Peyer's patch (tissue), 4 donors: Measurements from ENCODE around the gene ZNF611. TPM values are rescaled to one million over a fixed set of nuclear protein-coding genes. Genes with fewer than 3 reads are reported as not detected.
"Not testable (repeated sequence)": the region's sequence is repeated elsewhere in the genome, so short reads cannot be mapped to it uniquely, and the experiment has no call there.

ENCODE experiments used
- DNase-seq, 3 donors: peaks; one replicate each; pipeline ENCODE4 v3.0.0-alpha.2; 2017 to 2019
- H3K27ac ChIP-seq, 4 donors: fragments of 200-600 bp; sonication (generic); one replicate each; pipeline ENCODE4 v1.5.1; 2016 to 2019
- H3K27me3 ChIP-seq, 2 donors: fragments of 200-600 bp; sonication (generic); one replicate each; pipeline ENCODE4 v1.5.1; 2019
- H3K36me3 ChIP-seq, 3 donors: fragments of 200-600 bp; sonication (generic); one replicate each; pipeline ENCODE4 v1.5.1; 2016 to 2019
- H3K4me1 ChIP-seq, 4 donors: fragments of 200-600 bp; sonication (generic); one replicate each; pipeline ENCODE4 v1.5.1; 2016 to 2019
- H3K4me3 ChIP-seq, 4 donors: fragments of 200-600 bp; sonication (generic); 1 replicate in 3 of 4; 2 replicates in 1 of 4; pipeline ENCODE4 v1.5.1; 2016 to 2019; ENCODE audit warnings: mild to moderate bottlenecking in 1 of 4
- H3K9me3 ChIP-seq, 4 donors: fragments of 200-600 bp; sonication (generic); one replicate each; pipeline ENCODE4 v1.5.1; 2016 to 2019; ENCODE audit warnings: mild to moderate bottlenecking in 1 of 4
- POLR2A ChIP-seq, 2 donors: fragments of 450-650 bp; IDR thresholded peaks; one replicate each; pipeline ENCODE4 v1.5.1; 2017; ENCODE audit warnings: antibody characterized with exemption in 2 of 2, mild to moderate bottlenecking in 2 of 2, moderate library complexity in 2 of 2
- total RNA-seq, 4 donors: library from RNA; depleted of rRNA; stranded (reverse); fragments of >200 nt; gene quantifications; one replicate each; pipeline ENCODE4 v1.1.0, GENCODE V29; 2016
- TF ChIP-seq, protein P1 (sequence below), 6 experiments: fragments of 450-650 bp in 4 of 6; fragments of 200-600 bp in 2 of 6; sonication (generic) in 1 of 6; IDR thresholded peaks; one replicate each; pipeline ENCODE4 v1.5.1; 2017 to 2019; ENCODE audit warnings: antibody characterized with exemption in 6 of 6, mild to moderate bottlenecking in 3 of 6, moderate library complexity in 1 of 6

The ZNF611 gene
- total RNA-seq, 4 donors from 2014 or later = 14.5 to 19.0 (median 16.3) TPM

DNA sequence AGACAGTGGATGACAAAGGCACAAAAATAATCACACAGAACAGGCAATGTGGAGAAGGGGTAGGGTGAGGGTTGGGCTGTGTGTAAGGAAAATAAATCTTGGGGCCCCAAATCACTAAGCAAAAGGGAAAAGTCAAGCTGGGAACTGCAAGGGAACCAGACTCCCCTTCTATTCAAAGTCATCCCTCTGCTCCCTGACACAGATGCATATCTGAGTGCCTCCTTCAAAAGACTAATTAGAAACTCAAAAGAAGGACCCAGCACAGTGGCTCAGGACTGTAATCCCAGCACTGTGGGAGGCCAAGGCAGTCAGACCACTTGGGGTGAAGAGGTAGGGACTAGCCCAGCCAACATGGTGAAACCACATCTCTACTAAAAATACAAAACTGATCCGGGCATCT lies 18.3 kb downstream of the ZNF611 start:
- Histone ChIP-seq H3K9me3 (peaks cover 0 to 16% (median 4%) of the 10 kb centered on the region in 4 donors), H3K27ac (no peak overlapping the region), H3K27me3 (no peaks in the 10 kb centered on the region), H3K4me1 (no peaks in the 10 kb centered on the region), H3K4me3 (no peak overlapping the region), H3K36me3 (peaks cover 0 to 47% (median 0%) of the 10 kb centered on the region in 3 donors)
- no peak for DNase-seq
- no peak for TF ChIP-seq POLR2A (IDR thresholded peaks at IDR 0.05)
- TF ChIP-seq, protein P1, sequence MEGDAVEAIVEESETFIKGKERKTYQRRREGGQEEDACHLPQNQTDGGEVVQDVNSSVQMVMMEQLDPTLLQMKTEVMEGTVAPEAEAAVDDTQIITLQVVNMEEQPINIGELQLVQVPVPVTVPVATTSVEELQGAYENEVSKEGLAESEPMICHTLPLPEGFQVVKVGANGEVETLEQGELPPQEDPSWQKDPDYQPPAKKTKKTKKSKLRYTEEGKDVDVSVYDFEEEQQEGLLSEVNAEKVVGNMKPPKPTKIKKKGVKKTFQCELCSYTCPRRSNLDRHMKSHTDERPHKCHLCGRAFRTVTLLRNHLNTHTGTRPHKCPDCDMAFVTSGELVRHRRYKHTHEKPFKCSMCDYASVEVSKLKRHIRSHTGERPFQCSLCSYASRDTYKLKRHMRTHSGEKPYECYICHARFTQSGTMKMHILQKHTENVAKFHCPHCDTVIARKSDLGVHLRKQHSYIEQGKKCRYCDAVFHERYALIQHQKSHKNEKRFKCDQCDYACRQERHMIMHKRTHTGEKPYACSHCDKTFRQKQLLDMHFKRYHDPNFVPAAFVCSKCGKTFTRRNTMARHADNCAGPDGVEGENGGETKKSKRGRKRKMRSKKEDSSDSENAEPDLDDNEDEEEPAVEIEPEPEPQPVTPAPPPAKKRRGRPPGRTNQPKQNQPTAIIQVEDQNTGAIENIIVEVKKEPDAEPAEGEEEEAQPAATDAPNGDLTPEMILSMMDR (IDR thresholded peaks at IDR 0.05) = no peak

DNA sequence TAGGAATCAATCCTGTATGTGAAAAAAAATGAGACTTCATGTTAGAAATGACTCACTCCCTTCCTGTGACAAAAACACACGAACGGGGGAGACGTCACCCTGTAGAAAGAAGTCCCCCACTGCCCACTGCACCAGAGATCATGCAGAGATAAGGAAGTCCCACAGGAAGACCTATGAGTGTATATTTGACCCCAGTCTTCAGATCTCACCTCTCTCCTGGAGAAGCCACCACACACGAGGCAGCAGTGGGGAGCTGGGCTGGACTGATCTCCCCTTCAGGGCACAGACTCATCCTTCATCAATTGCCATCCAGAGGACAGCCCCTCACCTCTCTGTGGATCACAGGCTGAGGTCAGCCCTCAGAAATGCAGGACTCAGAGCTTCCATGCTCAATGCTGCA lies 18.9 kb downstream of the ZNF611 start:
- H3K36me3 ChIP-seq = peaks cover 0 to 49% (median 0%) of the 10 kb centered on the region in 3 donors
- H3K9me3 ChIP-seq = peaks cover 0 to 14% (median under 1%) of the 10 kb centered on the region in 4 donors
- H3K4me3 ChIP-seq, H3K27me3 ChIP-seq, H3K4me1 ChIP-seq, DNase-seq, H3K27ac ChIP-seq: not testable (repeated sequence)

DNA sequence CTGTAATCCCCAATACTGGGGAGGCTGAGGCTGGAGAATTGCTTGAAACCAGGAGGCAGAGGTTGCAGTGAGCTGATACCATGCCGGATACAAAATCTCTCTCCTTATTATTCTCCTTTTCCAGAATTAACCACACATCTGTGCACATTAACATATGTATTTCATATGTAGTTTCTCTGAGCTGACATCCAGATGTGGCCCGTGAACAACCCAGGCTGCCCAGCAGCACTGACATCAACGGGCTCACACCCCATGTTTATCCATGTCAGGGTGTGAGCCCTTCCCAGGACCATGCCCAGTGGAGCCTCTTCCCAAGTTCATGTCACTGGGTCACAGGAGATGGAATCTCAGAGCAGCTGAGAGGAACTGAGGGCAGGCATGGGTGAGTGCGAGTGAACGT lies 19.5 kb downstream of the ZNF611 start:
- H3K36me3 ChIP-seq = peaks cover 0 to 49% (median 0%) of the 10 kb centered on the region in 3 donors
- not testable (repeated sequence) for H3K27ac ChIP-seq, H3K4me3 ChIP-seq, DNase-seq, H3K27me3 ChIP-seq, H3K4me1 ChIP-seq
- peaks cover 0 to 11% (median 0%) of the 10 kb centered on the region in 4 donors for H3K9me3 ChIP-seq

DNA sequence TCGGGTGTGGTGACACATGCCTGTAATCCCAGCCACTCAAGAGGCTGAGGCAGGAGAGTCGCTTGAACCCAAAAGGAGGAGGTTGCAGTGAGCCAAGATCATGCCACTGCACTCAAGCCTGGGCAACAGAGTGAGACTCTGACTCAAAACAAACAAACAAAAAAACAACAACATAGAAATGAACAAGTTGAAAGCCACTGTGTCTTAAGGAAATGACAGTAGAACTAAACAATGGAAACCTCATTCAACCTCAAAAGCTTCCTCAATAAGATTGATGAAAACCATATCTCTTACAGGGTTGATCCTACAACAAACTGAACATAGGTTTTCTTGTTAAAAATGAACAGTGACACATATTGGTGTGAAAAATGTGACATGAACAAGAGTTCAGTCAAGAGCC lies 21.8 kb downstream of the ZNF611 start:
- peaks cover 0 to 20% (median 2%) of the 10 kb centered on the region in 4 donors for H3K9me3 ChIP-seq
- H3K4me3 ChIP-seq, H3K27ac ChIP-seq, H3K4me1 ChIP-seq, DNase-seq, H3K27me3 ChIP-seq: not testable (repeated sequence)
- peaks cover 0 to 62% (median 0%) of the 10 kb centered on the region in 3 donors for H3K36me3 ChIP-seq

DNA sequence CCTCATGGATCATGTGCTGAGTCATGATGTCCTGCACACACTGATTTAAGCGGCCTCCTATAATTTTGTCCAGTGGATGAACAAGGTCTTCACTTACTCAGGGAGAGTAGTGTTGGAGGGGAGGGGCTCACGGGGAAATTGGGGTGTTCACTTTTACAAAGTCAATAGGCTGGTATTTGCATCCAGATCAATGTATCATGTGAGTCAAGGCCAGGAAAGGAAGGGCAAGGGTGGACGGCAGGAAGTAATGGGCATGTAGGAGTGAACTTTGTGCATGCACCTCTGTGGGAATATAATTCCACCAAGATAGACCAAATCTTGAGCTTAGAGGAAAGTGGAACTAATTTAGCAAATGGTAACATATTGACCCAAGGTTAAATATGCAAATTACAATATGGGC lies 23.2 kb downstream of the ZNF611 start:
- not testable (repeated sequence) for H3K4me1 ChIP-seq, H3K27me3 ChIP-seq, H3K27ac ChIP-seq, H3K4me3 ChIP-seq, DNase-seq
- Histone ChIP-seq H3K9me3 (peaks cover 0 to 30% (median 2%) of the 10 kb centered on the region in 4 donors), H3K36me3 (peaks cover 0 to 76% (median 0%) of the 10 kb centered on the region in 3 donors)

DNA sequence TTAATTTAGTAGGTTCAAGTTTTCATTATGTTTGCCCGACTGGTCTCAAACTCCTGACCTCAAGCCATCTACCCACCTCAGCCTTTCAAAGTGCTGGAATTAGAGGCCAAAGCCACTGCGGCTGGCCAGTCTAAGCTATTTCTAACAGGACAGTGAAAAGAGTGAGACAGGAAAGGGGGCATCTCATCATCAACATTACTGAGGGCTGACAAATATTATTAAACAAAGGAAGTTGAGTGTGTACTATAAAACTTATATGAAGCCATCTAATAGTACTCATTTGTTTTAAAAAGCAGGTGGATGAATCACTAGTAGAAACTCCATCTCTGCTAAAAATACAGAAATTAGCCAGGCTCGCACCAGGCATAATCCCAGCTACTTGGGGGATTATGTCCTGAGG lies 24.3 kb downstream of the ZNF611 start:
- Histone ChIP-seq H3K27ac (no peak overlapping the region), H3K9me3 (peaks cover 0 to 34% (median 6%) of the 10 kb centered on the region in 4 donors), H3K27me3 (no peaks in the 10 kb centered on the region), H3K36me3 (peaks cover 0 to 88% (median 1%) of the 10 kb centered on the region in 3 donors), H3K4me1 (no peaks in the 10 kb centered on the region), H3K4me3 (no peak overlapping the region)
- TF ChIP-seq POLR2A (IDR thresholded peaks at IDR 0.05) = no peak
- TF ChIP-seq, protein P1 (IDR thresholded peaks at IDR 0.05) = no peak
- DNase-seq = no peak

DNA sequence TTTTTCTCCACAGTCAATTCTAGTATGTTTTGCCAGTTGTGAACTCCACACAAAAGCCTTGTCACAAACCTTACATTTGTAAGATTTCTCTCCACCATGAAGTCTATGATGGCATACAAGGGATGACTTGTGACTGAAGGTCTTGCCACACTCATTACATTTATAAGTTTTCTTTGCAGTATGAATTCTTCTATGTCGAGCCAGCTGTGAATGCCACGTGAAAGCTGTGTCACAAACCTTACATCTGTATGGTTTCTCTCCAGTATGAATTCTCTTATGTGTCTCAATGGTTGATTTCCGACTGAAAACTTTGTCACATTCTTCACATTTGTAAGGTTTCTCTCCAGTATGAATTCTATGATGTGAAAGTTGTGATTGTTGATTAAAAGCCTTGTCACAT lies 29.2 kb downstream of the ZNF611 start:
- peaks cover 0 to 56% (median 12%) of the 10 kb centered on the region in 4 donors for H3K9me3 ChIP-seq
- DNase-seq, H3K4me1 ChIP-seq, H3K27ac ChIP-seq, H3K27me3 ChIP-seq, H3K4me3 ChIP-seq: not testable (repeated sequence)
- peaks cover 0 to 58% (median 3%) of the 10 kb centered on the region in 3 donors for H3K36me3 ChIP-seq

DNA sequence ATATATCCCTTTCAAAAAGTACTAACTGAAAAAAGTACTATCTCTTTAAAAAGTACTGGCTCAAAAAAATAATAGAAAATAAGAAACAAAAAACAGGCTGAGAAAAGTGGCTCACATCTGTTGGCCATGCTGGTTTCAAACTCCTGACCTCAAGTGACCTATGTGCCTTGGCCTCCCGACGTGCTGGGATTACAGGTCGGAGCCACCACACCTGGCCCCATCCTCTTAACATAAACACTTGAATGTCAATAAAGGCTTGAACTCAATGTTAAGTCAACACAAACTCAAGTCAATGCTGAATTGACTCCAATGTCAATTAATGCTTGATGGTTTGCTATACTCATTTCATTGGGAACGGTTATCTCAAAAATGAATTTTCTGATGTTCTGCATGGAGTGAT lies 30.9 kb downstream of the ZNF611 start:
- H3K4me1 ChIP-seq = no peaks in the 10 kb centered on the region
- no peaks in the 10 kb centered on the region for H3K27me3 ChIP-seq
- H3K36me3 ChIP-seq = peaks cover 0 to 42% (median 3%) of the 10 kb centered on the region in 3 donors
- TF ChIP-seq, protein P1 (IDR thresholded peaks at IDR 0.05) = no peak
- no peak for TF ChIP-seq POLR2A (IDR thresholded peaks at IDR 0.05)
- DNase-seq = no peak
- no peak overlapping the region for H3K27ac ChIP-seq
- peaks cover 0 to 45% (median 10%) of the 10 kb centered on the region in 4 donors for H3K9me3 ChIP-seq
- no peak overlapping the region for H3K4me3 ChIP-seq
